SK-N-SH treated with all-trans-retinoic acid at 6 μM for 48 hours (cell line): ENCODE measurements around the gene SLC39A1.
"Not testable (repeated sequence)": the region's sequence is repeated elsewhere in the genome, so short reads cannot be mapped to it uniquely, and the experiment has no call there.

Source experiments
- ATAC-seq: fragments of 200-7000 bp; cut with Tn5 transposase; 3 replicates; pipeline ENCODE4 v1.9.1; 2020; ENCODE audit warnings: mild to moderate bottlenecking, moderate library complexity
- CSDC2 ChIP-seq: fragments of 250-450 bp; sonication (Bioruptor Pico); IDR thresholded peaks from 2 replicates; pipeline ENCODE4 v1.5.0; 2020; ENCODE audit warnings: mild to moderate bottlenecking, moderate library complexity
- CSRNP3 ChIP-seq: fragments of 250-450 bp; sonication (Bioruptor Pico); IDR thresholded peaks from 2 replicates; pipeline ENCODE4 v1.5.1; 2021; ENCODE audit warnings: mild to moderate bottlenecking, moderate library complexity
- ESRRG ChIP-seq: fragments of 250-450 bp; sonication (Bioruptor Pico); IDR thresholded peaks from 2 replicates; pipeline ENCODE4 v1.6.1; 2021; ENCODE audit warnings: mild to moderate bottlenecking
- ISL1 ChIP-seq: fragments of 250-450 bp; sonication (Bioruptor Pico); IDR thresholded peaks from 2 replicates; pipeline ENCODE4 v2.1.2; 2022; ENCODE audit warnings: mild to moderate bottlenecking, moderate library complexity
- OSR1 ChIP-seq: fragments of 250-450 bp; sonication (Bioruptor Pico); IDR thresholded peaks from 2 replicates; pipeline ENCODE4 v1.8.0; 2022; ENCODE audit warnings: moderate library complexity, mild to moderate bottlenecking, inconsistent platforms
- RARB ChIP-seq: fragments of 250-450 bp; sonication (Bioruptor Pico); IDR thresholded peaks from 2 replicates; pipeline ENCODE4 v1.8.0; 2021; ENCODE audit warnings: mild to moderate bottlenecking, moderate library complexity
- SNAI2 ChIP-seq: fragments of 250-450 bp; sonication (Bioruptor Pico); IDR thresholded peaks from 2 replicates; pipeline ENCODE4 v1.5.0; 2020; ENCODE audit warnings: mild to moderate bottlenecking, moderate library complexity
- TOX ChIP-seq: fragments of 250-450 bp; sonication (Bioruptor Pico); IDR thresholded peaks from 2 replicates; pipeline ENCODE4 v1.8.0; 2021; ENCODE audit warnings: mild to moderate bottlenecking, moderate library complexity, borderline replicate concordance
- ZC3H10 ChIP-seq: fragments of 250-450 bp; sonication (Bioruptor Pico); IDR thresholded peaks from 2 replicates; pipeline ENCODE4 v1.5.1; 2021; ENCODE audit warnings: mild to moderate bottlenecking, moderate library complexity
- ZNF565 ChIP-seq: fragments of 450-650 bp; formaldehyde crosslinking; conservative IDR thresholded peaks from 2 replicates; pipeline ENCODE4 v1.5.0; 2020; ENCODE audit warnings: low read depth, mild to moderate bottlenecking, moderate library complexity
- ZNF70 ChIP-seq: fragments of 450-650 bp; formaldehyde crosslinking; IDR thresholded peaks from 2 replicates; pipeline ENCODE4 v1.5.0; 2020; ENCODE audit warnings: mild to moderate bottlenecking, moderate library complexity
- TF ChIP-seq, protein P1 (sequence below): fragments of 250-450 bp; sonication (Bioruptor Pico); IDR thresholded peaks from 2 replicates; pipeline ENCODE4 v1.8.0; 2020; ENCODE audit warnings: mild to moderate bottlenecking, moderate library complexity, borderline replicate concordance
- TF ChIP-seq, protein P2 (sequence below): fragments of 250-450 bp; sonication (Bioruptor Pico); IDR thresholded peaks from 2 replicates; pipeline ENCODE4 v1.5.0; 2020; ENCODE audit warnings: mild to moderate bottlenecking, moderate library complexity

The SLC39A1 gene

GRCh38 chr1:153922076-153922971 is 41.0 kb downstream of the SLC39A1 start:
- no peak for TF ChIP-seq OSR1 (CRISPR knock-in tag)
- TF ChIP-seq, protein P1, sequence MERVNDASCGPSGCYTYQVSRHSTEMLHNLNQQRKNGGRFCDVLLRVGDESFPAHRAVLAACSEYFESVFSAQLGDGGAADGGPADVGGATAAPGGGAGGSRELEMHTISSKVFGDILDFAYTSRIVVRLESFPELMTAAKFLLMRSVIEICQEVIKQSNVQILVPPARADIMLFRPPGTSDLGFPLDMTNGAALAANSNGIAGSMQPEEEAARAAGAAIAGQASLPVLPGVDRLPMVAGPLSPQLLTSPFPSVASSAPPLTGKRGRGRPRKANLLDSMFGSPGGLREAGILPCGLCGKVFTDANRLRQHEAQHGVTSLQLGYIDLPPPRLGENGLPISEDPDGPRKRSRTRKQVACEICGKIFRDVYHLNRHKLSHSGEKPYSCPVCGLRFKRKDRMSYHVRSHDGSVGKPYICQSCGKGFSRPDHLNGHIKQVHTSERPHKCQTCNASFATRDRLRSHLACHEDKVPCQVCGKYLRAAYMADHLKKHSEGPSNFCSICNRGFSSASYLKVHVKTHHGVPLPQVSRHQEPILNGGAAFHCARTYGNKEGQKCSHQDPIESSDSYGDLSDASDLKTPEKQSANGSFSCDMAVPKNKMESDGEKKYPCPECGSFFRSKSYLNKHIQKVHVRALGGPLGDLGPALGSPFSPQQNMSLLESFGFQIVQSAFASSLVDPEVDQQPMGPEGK = 0 out of 2 replicates have a peak, but pooled peaks have one; percentile 35
- ATAC-seq = peak; percentile 9

GRCh38 chr1:153921803-153922075 is 41.6 kb downstream of the SLC39A1 start:
- TF ChIP-seq CSRNP3 (no peak), ZNF565 (CRISPR knock-in tag) (no peak), CSDC2 (no peak), ESRRG (CRISPR knock-in tag) (no peak)
- peak; percentile 0; the same call in 1 of the 3 replicates for ATAC-seq

GRCh38 chr1:153921080-153921802 is 42.1 kb downstream of the SLC39A1 start:
- no peak for ATAC-seq
- TF ChIP-seq TOX (CRISPR knock-in tag) (no peak), ZC3H10 (CRISPR knock-in tag) (peak; percentile 2; the same call in 1 of the 2 replicates), CSDC2 (no peak), ZNF70 (CRISPR knock-in tag) (no peak)
- TF ChIP-seq, protein P2, sequence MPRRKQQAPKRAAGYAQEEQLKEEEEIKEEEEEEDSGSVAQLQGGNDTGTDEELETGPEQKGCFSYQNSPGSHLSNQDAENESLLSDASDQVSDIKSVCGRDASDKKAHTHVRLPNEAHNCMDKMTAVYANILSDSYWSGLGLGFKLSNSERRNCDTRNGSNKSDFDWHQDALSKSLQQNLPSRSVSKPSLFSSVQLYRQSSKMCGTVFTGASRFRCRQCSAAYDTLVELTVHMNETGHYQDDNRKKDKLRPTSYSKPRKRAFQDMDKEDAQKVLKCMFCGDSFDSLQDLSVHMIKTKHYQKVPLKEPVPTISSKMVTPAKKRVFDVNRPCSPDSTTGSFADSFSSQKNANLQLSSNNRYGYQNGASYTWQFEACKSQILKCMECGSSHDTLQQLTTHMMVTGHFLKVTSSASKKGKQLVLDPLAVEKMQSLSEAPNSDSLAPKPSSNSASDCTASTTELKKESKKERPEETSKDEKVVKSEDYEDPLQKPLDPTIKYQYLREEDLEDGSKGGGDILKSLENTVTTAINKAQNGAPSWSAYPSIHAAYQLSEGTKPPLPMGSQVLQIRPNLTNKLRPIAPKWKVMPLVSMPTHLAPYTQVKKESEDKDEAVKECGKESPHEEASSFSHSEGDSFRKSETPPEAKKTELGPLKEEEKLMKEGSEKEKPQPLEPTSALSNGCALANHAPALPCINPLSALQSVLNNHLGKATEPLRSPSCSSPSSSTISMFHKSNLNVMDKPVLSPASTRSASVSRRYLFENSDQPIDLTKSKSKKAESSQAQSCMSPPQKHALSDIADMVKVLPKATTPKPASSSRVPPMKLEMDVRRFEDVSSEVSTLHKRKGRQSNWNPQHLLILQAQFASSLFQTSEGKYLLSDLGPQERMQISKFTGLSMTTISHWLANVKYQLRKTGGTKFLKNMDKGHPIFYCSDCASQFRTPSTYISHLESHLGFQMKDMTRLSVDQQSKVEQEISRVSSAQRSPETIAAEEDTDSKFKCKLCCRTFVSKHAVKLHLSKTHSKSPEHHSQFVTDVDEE = no peak
- TF ChIP-seq, all 23 proteins: peak for 1

DNA sequence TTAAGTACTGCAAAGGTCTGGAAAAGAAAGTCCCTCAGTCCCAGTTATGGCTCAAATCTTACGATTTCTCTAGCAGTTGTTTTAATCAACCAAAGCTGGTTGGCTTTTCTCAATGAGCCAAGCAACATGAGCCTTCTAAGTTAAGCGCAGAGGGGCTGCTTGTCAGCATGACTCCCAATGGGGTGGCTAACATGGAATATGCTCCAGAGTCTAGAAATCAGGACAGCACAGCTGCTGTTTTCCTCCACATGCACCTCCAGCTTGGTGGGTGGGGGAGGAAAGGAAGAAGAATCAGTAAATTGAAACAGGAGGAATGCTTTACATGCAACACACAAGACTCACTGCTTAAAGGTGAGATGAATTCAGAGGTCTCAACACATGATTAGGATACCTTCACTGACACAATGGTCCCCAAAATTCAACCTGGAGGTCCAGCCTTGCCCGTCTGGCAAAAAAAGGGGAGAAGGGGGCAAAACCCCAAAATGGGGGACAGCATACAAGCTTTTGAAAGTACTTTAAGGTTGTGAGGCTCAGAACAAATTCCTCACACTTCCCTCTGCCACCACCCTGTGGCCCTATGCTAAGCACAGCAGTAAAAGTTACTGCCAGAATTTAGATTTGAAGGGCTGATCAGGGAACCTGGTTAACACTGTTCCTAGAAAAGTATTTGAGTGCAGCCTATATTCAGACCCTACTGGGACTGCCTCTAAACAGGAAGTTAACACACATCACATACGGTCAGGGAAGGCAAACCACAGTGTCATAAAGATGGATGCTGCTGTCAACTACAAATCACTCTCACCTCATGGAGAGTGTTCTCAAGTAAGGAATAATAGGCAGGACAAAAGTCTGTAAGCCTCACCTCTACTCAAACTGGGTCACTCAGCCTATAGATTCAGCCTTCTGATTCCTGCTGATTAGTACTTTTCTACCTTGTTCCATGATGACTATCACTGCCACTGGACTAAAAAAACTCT is 43.2 kb downstream of the SLC39A1 start:
- ATAC-seq = no peak

DNA sequence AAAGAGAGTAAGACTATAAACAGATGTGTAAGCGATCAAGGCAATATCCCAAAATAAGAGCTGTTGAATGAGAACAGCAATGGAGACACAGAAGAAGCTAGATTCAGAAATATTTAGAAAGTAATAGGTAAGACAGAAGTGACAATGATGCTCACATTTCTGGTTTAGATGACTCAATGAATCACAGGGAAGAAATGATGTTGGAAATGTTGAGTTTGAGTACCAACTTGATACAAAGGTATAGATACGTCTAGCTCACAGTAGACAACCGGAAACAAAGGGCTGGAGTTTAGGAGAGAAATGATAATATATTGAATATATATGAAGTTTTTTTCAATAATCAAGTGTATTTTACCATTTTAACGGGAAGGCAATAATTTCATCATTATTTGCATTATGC is 47.0 kb downstream of the SLC39A1 start:
- no peak for TF ChIP-seq SNAI2 (CRISPR knock-in tag)
- ATAC-seq = no peak

More for the DNA sequence above, 43.2 kb downstream of the SLC39A1 start:
- TF ChIP-seq ISL1 (CRISPR knock-in tag) = no peak

DNA sequence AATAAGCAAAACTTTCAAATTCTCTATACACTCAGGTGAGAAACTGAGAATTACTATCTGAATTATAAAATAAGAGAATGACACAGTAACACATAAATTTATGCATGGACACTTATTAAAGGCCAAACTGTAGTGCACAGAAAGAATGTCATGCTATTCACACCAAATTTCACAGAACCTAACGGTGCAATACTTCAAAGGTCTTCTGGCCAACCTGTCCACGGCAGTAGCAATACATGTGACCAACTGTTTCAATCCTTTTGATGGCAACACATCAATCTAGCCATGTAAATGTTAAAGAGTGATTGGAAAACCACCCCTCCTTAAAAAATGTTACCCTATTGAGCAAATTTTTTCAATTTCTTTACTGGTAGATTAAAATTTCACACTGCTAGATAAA is 51.0 kb downstream of the SLC39A1 start:
- no peak for ATAC-seq
- TF ChIP-seq RARB (CRISPR knock-in tag) (no peak), SNAI2 (CRISPR knock-in tag) (no peak), ZNF70 (CRISPR knock-in tag) (no peak), TOX (CRISPR knock-in tag) (no peak)

GRCh38 chr1:153910560-153910959 is 52.8 kb downstream of the SLC39A1 start:
- ATAC-seq = not testable (repeated sequence)
